Stimulated activated naive CD4-positive, alpha-beta T cell (primary cell): Measurements from ENCODE around the gene DEFB113.

Experiments used
- DNase-seq, 6 experiments: peaks; one replicate each; lab custom pipeline; 2025; lab: John Stamatoyannopoulos, UW

Gene DEFB113

GRCh38 chr6:49935387-49935786, 34.0 kb downstream of the DEFB113 start:
- no peak for DNase-seq

GRCh38 chr6:49934770-49935169, 34.7 kb downstream of the DEFB113 start:
- DNase-seq: no peak

GRCh38 chr6:49933526-49933925, 35.9 kb downstream of the DEFB113 start:
- DNase-seq: no peak

GRCh38 chr6:49929340-49929739, 40.1 kb downstream of the DEFB113 start:
- no peak for DNase-seq

GRCh38 chr6:49923826-49924225, 45.6 kb downstream of the DEFB113 start:
- no peak for DNase-seq

- no peak for DNase-seq
Observed at GRCh38 chr6:49919935-49920644, 49.3 kb downstream of the DEFB113 start.

GRCh38 chr6:49919261-49919660, 50.2 kb downstream of the DEFB113 start:
- no peak for DNase-seq

- no peak for DNase-seq
Observed at GRCh38 chr6:49918787-49919186, 50.6 kb downstream of the DEFB113 start.
